GM21717 (cell line): ENCODE results near the gene ITGB2.

Experiments
- ATAC-seq: cut with Tn5 transposase; IDR thresholded peaks from one replicate; pipeline ENCODE4 v1.9.1; 2021; ENCODE audit warnings: mild to moderate bottlenecking, moderate library complexity; ENCODE audit not compliant: unreplicated experiment

The ITGB2 gene

DNA sequence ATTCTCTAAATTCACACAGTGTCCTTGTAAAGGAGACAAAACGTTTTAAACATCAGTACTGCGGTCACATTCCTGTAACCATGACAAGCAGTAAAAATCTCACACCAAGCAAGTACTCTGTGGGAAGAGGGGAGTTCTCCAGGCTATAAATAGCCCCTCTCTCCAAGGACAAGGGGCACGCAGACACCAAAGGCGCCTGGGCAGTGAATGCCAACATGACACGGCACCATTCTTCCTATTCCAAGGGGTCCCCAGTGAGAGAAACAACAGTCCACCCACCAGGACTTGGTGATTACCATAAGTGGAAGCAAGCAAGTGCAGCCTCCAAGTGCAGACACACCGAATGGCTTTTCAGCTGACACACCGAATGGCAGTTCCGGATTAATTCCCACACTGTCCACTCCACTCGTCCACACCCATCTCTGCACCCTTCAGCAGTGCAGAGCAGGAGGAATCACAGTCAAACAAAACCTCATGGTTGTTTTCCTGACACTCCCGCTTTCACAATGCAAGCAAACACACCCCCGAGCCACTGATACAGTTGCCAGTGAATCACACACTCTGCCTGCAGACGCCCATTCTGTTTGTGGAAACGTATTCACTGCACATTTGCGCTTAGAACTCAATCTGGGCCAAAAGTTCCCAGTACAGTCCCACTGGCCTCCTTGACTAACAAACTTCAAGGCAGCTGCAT, 49.0 kb downstream of the ITGB2 start:
- no peak for ATAC-seq

DNA sequence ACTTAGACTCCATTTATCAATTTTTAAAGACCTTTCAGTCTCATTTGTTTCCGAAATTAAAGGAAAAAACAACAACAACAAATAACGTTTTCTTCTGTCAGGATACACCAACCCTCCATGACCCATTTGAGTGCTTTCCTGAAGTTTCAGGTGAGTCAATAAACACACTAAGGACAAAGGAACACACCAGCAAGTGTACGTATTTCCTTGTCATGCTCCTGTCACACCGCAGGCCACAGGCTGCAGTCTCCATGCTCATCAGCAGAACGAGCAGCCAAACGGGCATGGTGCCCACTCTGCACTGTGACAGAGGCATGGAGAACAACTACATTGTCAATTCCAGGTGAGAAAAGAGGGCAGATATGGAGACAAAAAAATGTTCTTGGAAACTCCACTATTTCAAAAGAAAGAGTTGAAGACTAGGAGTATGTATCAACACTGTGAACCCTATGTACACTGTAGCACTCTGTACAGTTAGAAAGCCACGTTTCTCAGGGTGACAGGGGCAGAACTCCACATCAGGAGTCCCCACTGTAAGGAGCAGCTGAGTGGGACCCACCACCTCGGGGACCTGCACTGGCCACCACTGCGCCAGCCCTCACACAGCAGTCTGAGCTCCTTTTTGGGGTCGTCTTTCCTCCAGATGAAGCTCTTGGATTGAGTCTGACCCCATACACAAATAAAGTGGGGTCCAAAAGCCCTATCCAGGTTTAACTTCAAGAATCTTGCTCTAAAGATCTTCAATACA, 49.8 kb downstream of the ITGB2 start:
- ATAC-seq = no peak

DNA sequence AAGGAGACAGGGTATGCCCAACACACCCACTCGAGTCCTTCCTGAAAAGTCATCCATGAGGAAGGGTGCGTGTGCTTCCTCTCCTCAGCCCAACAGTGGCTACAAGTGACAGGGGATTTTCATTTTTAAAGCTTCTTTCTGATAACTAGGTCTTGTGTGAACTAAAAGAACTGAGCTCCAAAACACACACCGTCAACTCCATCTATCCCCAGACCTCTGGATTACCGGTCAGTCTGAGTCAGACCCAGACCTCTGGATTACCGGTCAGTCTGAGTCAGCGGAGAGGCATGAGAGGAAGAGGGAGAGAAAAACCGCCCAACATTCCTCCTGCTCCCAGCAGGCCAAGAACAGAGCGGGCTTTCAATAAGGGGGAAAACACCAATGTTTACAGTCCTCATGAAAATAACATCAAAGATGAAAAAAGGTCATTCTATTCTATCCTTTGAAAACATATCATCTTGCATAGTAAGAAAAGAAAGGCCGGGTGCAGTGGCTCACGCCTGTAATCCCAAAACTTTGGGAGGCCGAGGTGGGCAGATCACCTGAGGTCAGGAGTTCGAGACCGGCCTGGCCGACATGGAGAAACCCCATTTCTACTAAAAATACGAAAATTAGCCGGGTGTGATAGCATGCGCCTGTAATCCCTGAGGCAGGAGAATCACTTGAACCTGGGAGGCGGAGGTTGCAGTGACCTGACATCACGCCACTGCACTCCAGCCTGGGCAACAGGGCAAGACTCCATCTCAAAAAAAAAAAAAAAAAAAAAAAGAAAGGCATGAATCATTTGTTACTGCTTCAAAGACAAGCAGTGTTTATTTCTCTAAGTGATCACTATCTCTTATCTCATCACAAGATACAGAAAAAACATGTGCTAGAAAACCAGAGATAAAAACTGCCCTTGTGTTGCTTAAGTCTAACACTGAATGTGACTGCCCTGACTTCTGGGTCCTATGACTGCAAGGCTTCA, 50.6 kb downstream of the ITGB2 start:
- ATAC-seq = no peak

DNA sequence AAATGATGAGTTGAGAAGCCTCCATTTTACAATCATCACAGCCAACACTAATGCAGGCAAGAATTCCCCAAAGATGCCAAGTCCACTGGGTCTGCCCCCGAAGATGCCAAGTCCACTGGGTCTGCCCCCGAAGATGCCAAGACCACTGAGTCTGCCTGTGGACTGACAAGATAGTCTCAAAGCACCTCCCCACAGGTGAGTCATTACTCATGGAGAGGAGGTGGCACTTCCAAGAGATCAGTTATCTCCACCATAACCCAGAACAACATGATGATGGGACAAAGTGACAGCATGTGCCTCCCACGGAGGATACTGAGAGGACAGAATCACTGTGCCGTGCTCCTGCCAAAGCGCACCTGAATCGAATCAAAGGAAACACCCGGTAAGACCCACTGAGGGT, 52.0 kb downstream of the ITGB2 start:
- ATAC-seq = no peak

DNA sequence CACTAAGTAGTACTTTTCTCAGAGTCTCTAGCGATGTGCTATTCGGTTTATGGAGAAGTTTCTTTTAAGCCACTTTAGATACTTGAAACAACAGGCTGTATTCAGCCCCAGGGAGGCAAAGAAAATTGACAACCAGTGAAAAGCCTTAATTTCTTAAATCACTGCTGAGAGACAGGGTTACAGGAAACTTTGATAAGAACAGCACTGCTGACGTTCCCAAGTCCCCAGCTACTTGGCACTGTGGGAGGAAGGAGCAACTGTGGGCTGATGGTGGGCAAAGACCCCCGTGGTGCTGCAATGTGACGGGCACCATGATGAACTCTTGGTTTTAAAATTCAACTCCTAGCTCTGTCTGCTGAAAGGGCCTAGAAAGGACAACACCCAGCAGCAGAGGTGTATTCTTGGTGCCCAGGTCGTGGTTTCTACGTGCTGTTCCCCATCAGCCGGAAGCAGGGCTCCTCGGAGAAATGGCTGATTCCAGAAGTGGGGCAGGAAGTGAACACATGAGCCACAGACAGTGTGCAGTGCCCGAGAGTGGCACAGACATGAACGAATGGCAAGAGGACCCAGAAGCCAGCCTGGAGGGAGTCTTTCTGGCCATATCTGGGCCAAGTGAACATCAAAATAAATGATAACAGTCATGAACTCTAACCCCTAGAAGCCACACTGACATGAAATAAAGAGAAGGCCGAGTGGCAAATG, 52.5 kb downstream of the ITGB2 start:
- no peak for ATAC-seq

DNA sequence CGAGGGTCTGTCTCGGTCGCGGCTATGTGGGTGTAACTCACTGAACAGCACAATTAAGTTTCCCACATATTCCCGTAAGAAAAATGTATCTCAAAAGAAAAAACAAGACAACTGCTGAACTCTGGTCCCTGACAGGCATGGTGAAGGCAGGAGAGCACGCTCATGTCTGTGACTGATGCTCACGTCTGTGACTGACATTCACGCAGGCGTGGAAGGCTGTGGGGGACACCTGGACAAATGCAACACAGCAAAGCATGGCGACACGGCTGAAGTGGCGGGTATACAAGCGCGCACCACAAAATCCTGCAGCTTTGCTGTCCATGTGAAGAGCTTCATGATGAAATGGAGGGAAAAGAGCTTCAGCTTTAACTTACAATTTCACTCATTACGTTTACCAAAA, 53.2 kb downstream of the ITGB2 start:
- ATAC-seq = no peak

DNA sequence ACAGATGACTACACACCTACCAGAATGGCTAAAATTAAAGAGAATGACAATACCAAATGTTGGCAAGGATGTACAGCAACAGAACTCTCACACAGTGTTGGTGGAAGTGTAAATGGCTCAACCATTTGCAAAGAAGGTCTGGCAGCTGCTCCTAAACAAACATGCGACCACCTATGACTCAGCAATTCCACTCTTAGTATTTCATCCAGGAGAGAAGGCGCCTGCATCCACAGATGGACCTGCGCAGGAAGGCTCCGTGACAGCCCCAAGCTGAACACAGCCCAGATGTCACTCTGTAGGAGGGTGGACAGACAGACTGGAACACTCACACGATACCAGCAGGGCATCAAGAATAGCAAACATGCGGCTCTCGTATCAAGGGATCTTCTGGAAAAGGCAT, 53.9 kb downstream of the ITGB2 start:
- ATAC-seq = no peak

DNA sequence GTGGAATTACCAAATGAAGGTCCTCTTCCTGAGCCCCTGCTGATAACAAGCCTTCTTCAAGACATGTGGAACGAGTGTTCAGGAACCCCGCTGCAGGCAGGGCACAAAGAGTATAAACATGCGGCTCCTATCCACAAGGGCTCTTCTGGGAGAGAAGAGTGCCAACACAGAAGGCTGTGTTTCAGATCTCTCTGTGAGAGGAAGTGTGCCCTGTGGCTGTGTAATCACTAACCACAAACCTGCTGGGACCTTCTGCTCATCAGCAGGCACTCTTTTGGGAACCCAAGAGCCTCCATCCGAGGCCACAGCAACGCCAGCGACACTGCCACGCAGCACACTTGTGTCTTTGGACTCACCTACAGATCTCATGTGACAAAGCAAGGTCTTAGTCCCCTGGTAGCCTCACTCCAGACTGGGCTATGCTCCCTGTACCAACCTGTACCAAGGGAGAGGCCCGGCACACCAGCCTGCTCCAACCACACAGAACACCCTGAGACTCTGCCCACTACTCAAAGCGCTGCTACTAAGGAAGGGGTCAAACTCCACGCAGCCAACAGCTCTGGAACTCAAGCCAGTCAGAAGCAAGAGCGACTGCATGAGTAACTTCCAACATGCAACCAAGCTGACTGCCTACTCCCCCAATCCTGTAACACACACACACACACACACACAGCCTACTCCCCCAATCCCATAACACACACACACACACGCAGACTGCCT, 55.0 kb downstream of the ITGB2 start:
- ATAC-seq = no peak

DNA sequence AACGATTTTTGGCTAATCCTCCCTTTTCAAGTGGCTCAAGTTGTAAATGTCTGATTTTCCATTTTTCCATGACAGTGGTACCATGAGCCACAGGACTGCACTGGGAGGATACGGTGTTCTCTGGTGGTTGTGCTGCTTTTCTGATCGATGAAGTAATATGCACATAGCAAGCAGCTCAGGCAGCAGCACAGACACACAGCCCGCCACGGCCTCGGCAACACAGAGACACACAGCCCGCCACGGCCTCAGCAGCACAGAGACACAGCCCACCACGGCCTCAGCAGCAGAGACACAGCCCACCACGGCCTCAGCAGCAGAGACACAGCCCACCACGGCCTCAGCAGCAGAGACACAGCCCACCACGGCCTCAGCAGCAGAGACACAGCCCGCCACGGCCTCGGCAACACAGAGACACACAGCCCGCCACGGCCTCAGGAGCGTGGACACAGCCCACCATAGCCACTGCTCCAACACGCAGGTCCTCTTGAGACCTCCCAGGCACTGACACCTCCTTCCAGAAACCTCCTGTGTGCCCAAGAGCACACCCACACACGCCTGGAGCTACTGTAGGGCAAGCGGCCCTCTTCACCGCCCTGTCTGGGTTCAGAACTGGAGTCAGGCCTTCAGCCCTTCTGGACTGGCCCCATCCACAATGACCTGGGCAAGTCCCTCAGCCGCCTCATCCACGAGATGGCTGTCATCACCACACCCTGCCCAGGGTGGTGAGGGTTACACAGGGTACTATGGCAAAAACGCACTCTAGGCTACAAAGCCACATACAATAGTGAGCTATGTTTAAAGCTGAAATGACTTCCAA, 57.6 kb downstream of the ITGB2 start:
- ATAC-seq = no peak

DNA sequence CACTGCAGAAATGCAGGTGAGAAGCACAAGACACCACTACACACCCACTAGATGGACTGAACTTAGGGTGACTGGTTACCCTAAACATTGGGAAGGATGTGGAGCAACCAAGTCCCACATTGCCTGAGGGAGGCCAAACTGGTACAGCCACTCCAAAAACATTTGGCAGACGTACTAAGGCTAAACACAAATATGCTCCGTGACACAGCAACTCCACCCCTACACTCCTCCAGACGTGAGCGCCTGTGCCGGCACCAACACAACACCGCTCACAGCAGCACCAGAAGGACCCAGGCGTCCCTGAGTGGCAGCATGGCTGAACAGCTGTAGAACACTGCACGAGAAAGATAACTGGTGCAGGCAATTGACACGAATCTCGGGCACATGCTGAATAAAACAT, 61.9 kb downstream of the ITGB2 start:
- ATAC-seq = no peak

DNA sequence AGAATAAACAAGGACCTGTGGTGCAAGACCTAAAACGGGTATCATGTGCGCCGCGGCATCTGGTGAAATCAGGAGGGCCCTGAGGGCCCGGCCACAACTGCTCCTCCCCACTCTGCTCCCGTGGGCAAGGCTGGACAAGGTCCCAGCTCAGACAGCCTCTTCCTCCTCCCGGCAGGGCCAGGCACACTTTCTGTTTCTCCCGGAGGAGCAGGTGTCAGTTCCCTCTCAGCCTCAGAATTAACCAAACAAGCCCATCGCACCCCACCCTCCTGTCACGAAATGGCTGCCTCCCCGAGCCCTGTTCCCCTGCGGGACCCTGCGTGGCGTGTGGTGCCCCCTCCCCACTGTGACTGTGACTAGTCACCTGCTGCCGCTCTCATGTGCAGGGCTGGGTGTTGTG, 62.4 kb downstream of the ITGB2 start:
- ATAC-seq = no peak

DNA sequence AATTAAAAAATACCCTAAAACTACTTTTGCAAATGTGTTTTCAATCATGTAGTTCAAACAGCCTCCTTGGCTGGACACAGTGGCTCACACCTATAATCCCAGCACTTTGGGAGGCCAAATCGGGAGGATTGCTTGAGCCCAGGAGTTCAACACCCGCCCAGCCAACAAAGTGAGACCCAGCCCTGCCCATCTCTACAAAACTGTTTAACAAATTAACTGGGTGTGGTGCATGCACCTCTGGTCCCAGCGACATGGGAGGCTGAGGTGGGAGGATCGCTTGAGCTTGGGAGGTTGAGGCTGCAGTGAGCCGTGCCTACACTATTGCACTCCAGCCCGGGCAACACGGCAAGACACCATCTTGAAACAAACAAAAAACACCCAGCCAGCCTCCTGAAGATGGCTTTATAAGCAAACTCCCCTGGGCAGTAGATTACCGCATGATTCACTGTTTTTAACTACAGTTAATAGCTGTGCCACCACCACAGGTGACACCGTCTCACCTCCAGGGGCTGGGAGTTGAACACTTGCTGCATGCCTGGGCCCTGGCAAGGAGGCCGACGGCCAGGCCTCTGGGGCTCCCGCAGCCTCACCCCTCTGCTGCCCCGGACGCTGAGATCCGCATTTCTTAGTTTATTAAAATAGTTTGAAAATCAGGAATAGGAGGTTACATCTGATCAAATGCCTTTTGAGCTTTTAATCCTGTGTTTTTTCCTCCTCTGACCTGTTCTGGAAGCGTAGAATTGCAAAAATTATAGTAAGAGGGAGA, 63.4 kb downstream of the ITGB2 start:
- no peak for ATAC-seq

DNA sequence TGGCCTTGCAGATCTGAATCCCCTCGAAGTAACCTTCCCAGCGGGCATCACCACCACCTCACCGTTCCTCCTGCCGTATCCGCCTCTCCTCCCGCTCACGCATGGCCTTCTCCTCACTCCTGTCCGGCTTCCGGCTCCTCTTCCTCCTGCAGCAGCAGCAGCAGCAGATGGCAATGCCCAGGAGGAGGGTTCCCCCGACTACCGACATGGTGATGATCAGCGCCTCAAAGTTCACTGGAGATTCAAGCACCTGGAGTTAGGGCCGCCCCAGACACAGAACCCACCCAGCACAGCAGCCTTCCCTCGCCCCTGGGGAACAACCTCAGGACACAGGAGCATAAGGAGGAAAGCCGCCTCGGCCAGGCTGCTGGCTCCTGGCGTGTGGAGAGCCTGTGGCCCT, 64.6 kb downstream of the ITGB2 start:
- ATAC-seq = no peak

DNA sequence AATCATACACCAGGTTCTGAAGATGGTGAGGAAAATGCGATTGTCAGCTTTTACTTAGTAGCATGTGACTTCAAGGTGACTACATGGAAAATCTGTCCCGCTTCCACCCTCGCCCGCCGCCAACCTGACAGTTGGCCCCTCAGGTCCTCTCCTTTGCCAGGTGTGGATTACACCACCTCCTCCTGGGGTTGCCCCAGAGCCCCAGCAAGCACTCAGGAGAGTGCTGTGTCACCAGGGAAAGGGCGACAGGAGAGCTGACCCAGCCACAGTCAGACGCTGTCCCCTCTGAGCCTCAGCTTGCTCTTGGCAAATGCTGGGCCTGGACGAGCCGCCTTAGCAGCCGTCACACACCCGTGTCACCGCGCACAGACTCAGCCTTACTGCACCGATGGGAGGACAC, 65.1 kb downstream of the ITGB2 start:
- no peak for ATAC-seq

DNA sequence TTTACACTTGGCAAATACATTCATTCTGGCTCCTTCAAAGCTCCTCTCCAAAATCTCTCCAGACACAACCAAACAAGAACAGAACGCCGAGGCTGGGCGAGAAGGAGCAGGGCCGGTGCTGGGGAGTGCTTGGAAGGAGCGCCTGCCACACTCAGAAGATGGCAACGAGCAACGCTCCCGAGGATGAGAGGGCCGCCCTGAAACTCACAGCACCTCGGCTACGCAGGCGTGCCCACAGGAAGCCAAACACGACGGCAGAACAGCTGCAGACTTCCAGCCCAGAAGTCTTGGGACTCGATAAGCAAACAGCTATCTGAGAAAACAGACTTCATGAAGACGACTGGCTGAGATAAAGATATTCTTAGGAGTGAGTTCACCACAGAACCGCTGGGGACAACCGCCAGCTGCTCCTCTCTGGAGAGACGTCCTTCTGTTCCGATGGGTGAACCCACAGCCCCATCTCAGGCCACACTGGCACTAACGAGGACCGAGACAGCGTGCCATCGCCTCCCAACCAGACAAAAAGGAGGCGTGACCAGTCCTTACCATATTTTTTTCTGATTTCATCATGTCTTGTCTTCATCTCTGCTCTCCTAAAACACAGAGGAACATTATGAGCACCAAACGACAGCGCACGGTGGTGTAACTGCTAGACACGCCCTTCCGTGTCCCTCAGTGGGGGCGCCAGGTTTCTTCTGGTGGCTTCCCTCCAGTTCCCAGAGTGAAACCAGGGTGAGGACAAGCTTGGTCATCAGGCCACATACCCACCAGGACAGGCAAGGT, 65.8 kb downstream of the ITGB2 start:
- no peak for ATAC-seq

DNA sequence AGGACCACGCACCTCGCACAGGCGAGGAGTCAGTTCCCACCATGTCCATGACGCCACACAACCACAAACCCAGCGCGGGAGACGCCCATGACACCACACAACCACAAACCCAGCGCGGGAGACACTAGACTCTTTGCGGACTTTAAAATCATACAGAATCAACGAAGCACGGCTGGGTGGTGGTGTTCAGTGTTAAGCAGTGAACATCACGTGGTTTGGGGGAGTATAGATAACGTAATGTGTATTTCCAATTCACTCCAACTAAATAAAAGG, 66.4 kb downstream of the ITGB2 start:
- no peak for ATAC-seq

DNA sequence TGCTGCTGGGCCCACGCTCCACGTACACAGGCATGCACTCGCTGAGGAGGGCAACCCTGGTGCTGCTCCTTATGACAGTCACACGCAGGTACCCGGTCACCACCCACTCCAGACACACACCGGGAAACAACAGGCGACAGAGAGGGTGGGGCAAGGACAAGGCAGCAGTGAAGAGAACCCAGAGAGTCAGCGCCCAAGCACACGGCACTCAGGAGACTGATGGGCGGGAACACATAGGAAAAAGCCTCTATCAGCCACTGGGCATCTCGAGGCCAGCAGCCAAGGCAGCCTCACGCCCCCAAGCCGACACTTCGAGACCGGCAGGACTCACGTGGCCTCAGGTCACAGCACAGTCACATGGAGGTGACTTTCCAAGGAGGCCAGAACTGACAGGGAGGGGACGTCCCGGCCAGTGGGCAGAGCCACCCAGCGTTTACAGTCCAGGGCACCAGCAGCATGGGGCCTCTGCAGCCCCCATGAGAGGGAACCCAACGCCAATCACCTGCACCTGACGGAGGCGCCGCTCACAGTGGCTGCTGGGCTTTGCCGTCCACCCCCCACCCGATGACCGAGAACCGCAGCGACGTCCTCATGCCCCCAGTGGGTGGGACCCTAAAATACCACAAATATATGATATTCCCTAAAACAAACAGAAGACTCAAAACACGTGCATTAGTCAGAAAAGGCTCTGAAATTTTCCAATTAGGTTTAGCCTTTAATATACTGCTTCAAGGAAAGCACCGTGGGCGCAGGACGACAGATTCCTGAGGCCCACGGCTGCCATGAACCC, 66.9 kb downstream of the ITGB2 start:
- no peak for ATAC-seq
